H1 (cell line): Measurements from ENCODE around the gene DDA1.

Experiments
- CTCF ChIP-seq, 3 experiments: IDR thresholded peaks; 1 replicate in 2 of 3; 2 replicates in 1 of 3; pipeline versions ENCODE4 v1.5.1 to v1.6.1; 2011; ENCODE audit warnings: low read length in 3 of 3, mild to moderate bottlenecking in 3 of 3, inconsistent platforms in 2 of 3, low read depth in 1 of 3, moderate library complexity in 1 of 3; ENCODE audit not compliant: insufficient read depth in 1 of 3; ENCODE audit errors: control extremely low read depth in 1 of 3
- KDM1A ChIP-seq: fragments of 200-600, 300-600 bp; sonication (generic); IDR thresholded peaks from 2 replicates; pipeline ENCODE4 v1.7.1; 2016; ENCODE audit warnings: mild to moderate bottlenecking, low read length, borderline replicate concordance
- POLR2A ChIP-seq, 2 experiments: IDR thresholded peaks; 1 replicate in 1 of 2; 2 replicates in 1 of 2; pipeline ENCODE4 v1.6.1; 2011; ENCODE audit warnings: low read depth in 2 of 2, low read length in 2 of 2, mild to moderate bottlenecking in 2 of 2; ENCODE audit errors: control extremely low read depth in 1 of 2
- RAD21 ChIP-seq, 2 experiments: IDR thresholded peaks in 1 of 2; conservative IDR thresholded peaks in 1 of 2; 2 replicates each; pipeline ENCODE4 v1.6.1; 2011; ENCODE audit warnings: low read depth in 2 of 2, low read length in 2 of 2, improper control_type of control experiment in 1 of 2, inconsistent platforms in 1 of 2, mild to moderate bottlenecking in 1 of 2, moderate library complexity in 1 of 2
- TAF1 ChIP-seq: IDR thresholded peaks from 2 replicates; pipeline ENCODE4 v1.6.1; 2011; ENCODE audit warnings: mild to moderate bottlenecking, low read depth, low read length

- TF ChIP-seq RAD21 (IDR thresholded peaks at IDR 0.05 in 1 of 2, conservative IDR thresholded peaks at IDR 0.05 in 1 of 2; ENCODE audit: low read depth in 2 of 2, low read length in 2 of 2): no peak
- TF ChIP-seq TAF1: no peak
- TF ChIP-seq POLR2A (IDR thresholded peaks at IDR 0.05; ENCODE audit: control extremely low read depth in 1 of 2, low read depth in 2 of 2, low read length in 2 of 2): no peak
- no peak for TF ChIP-seq CTCF (IDR thresholded peaks at IDR 0.05; ENCODE audit: control extremely low read depth in 1 of 3, insufficient read depth in 1 of 3, low read depth in 1 of 3, low read length in 3 of 3)
- no peak for TF ChIP-seq KDM1A
Measured at GRCh38 chr19:17311455-17312188, 2.3 kb downstream of the DDA1 start.
